Nephron (organoid): ENCODE results near the gene TMEM87B.

Experiments used
- H3K27ac Mint-ChIP-seq, 3 experiments: 2 replicates each; pipeline ENCODE4 v1.8.0; 2020; ENCODE audit warnings: mixed read lengths in 3 of 3, mild to moderate bottlenecking in 2 of 3, moderate library complexity in 1 of 3
- H3K27me3 Mint-ChIP-seq: 2 replicates; pipeline ENCODE4 v1.8.0; 2021; ENCODE audit warnings: low read depth, mild to moderate bottlenecking, moderate library complexity, mixed read lengths
- H3K36me3 Mint-ChIP-seq: 2 replicates; pipeline ENCODE4 v1.8.0; 2020; ENCODE audit warnings: low read depth, mixed read lengths
- H3K4me1 Mint-ChIP-seq: 2 replicates; pipeline ENCODE4 v1.8.0; 2020; ENCODE audit warnings: mixed read lengths
- H3K4me3 Mint-ChIP-seq, 3 experiments: 2 replicates each; pipeline ENCODE4 v1.8.0; 2020; ENCODE audit warnings: mild to moderate bottlenecking in 3 of 3, mixed read lengths in 3 of 3, moderate library complexity in 2 of 3
- H3K9me3 Mint-ChIP-seq: 2 replicates; pipeline ENCODE4 v1.8.0; 2020; ENCODE audit warnings: mixed read lengths
- CTCF ChIP-seq, 3 experiments: fragments of 200-600 bp; sonication (generic); IDR thresholded peaks; one replicate each; pipeline ENCODE4 v1.5.0; 2021; ENCODE audit warnings: antibody characterized with exemption in 3 of 3; ENCODE audit not compliant: unreplicated experiment in 3 of 3

Gene TMEM87B

GRCh38 chr2:112021781-112022231, 33.3 kb upstream of the TMEM87B start:
- Mint-ChIP-seq H3K9me3 (no peaks in the 10 kb centered on the region), H3K4me3 (no peak overlapping the region), H3K27me3 (no peaks in the 10 kb centered on the region), H3K36me3 (peaks cover 63% of the 10 kb centered on the region), H3K27ac (no peak overlapping the region), H3K4me1 (no peaks in the 10 kb centered on the region)
- no peak for TF ChIP-seq CTCF (IDR thresholded peaks at IDR 0.05; ENCODE audit: unreplicated experiment in 3 of 3)

- H3K9me3 Mint-ChIP-seq, result no peaks in the 10 kb centered on the region
- H3K4me3 Mint-ChIP-seq, result no peak overlapping the region
- H3K27me3 Mint-ChIP-seq, result no peaks in the 10 kb centered on the region
- no peaks in the 10 kb centered on the region for H3K4me1 Mint-ChIP-seq
- peaks cover 61% of the 10 kb centered on the region for H3K36me3 Mint-ChIP-seq
- no peak overlapping the region for H3K27ac Mint-ChIP-seq
- no peak for TF ChIP-seq CTCF (IDR thresholded peaks at IDR 0.05; ENCODE audit: unreplicated experiment in 3 of 3)
These were observed 31.4 kb upstream of the TMEM87B start for GRCh38 chr2:112023707-112024106.

GRCh38 chr2:112024231-112024630, 30.8 kb upstream of the TMEM87B start:
- Mint-ChIP-seq H3K4me1 (no peaks in the 10 kb centered on the region), H3K9me3 (no peaks in the 10 kb centered on the region), H3K36me3 (peaks cover 60% of the 10 kb centered on the region), H3K27me3 (no peaks in the 10 kb centered on the region), H3K27ac (no peak overlapping the region), H3K4me3 (no peak overlapping the region)
- TF ChIP-seq CTCF (IDR thresholded peaks at IDR 0.05; ENCODE audit: unreplicated experiment in 3 of 3), result no peak

GRCh38 chr2:112024896-112025491, 30.1 kb upstream of the TMEM87B start:
- Mint-ChIP-seq H3K27ac (no peak overlapping the region), H3K4me3 (no peak overlapping the region), H3K27me3 (no peaks in the 10 kb centered on the region), H3K4me1 (no peaks in the 10 kb centered on the region), H3K9me3 (no peaks in the 10 kb centered on the region), H3K36me3 (peaks cover 62% of the 10 kb centered on the region)
- no peak for TF ChIP-seq CTCF (IDR thresholded peaks at IDR 0.05; ENCODE audit: unreplicated experiment in 3 of 3)

GRCh38 chr2:112026509-112026908, 28.6 kb upstream of the TMEM87B start:
- H3K9me3 Mint-ChIP-seq, result no peaks in the 10 kb centered on the region
- TF ChIP-seq CTCF (IDR thresholded peaks at IDR 0.05; ENCODE audit: unreplicated experiment in 3 of 3), result no peak
- H3K27ac Mint-ChIP-seq, result no peak overlapping the region
- peaks cover 1% of the 10 kb centered on the region for H3K4me1 Mint-ChIP-seq
- H3K27me3 Mint-ChIP-seq, result no peaks in the 10 kb centered on the region
- H3K36me3 Mint-ChIP-seq, result peaks cover 56% of the 10 kb centered on the region
- no peak overlapping the region for H3K4me3 Mint-ChIP-seq

- H3K36me3 Mint-ChIP-seq, result peaks cover 43% of the 10 kb centered on the region
- H3K27me3 Mint-ChIP-seq, result no peaks in the 10 kb centered on the region
- no peaks in the 10 kb centered on the region for H3K9me3 Mint-ChIP-seq
- no peak overlapping the region for H3K4me3 Mint-ChIP-seq
- no peak for TF ChIP-seq CTCF (IDR thresholded peaks at IDR 0.05; ENCODE audit: unreplicated experiment in 3 of 3)
- H3K4me1 Mint-ChIP-seq, result peaks cover 14% of the 10 kb centered on the region
- no peak overlapping the region for H3K27ac Mint-ChIP-seq
These were observed 27.3 kb upstream of the TMEM87B start for GRCh38 chr2:112027767-112028166.
